WTC11 (cell line): ENCODE data around the gene OR10T2. TPM values are rescaled to one million over a fixed set of nuclear protein-coding genes. Genes with fewer than 3 reads are reported as not detected.

ENCODE experiments used
- ATAC-seq: fragments of 200-7000 bp; cut with Tn5 transposase; 2 replicates; pipeline ENCODE4 v1.10.0; 2021; ENCODE audit warnings: mild to moderate bottlenecking, moderate library complexity
- CTCF ChIA-PET: fragments of 300-600 bp; sonication (Branson Sonifier 250); formaldehyde crosslinking; loops from one replicate; lab custom pipeline; 2021; ENCODE audit warnings: antibody characterized with exemption; lab: Charles Lee
- POLR2A ChIA-PET: fragments of 350-600 bp; sonication (Branson Sonifier 250); formaldehyde crosslinking; loops from one replicate; lab custom pipeline; 2021; ENCODE audit warnings: antibody characterized with exemption; lab: Charles Lee
- DNase-seq: peaks from one replicate; pipeline ENCODE4 v3.0.0; 2021; ENCODE audit warnings: low spot score
- H3K27ac Mint-ChIP-seq: 2 replicates; pipeline ENCODE4 v1.8.0; 2021; ENCODE audit warnings: mixed read lengths
- H3K27me3 Mint-ChIP-seq: 2 replicates; pipeline ENCODE4 v1.8.0; 2021; ENCODE audit warnings: low read depth, mild to moderate bottlenecking, moderate library complexity, mixed read lengths
- H3K36me3 Mint-ChIP-seq: 2 replicates; pipeline ENCODE4 v1.8.0; 2021; ENCODE audit warnings: mixed read lengths
- H3K4me1 Mint-ChIP-seq: 2 replicates; pipeline ENCODE4 v1.8.0; 2022; ENCODE audit warnings: mixed read lengths
- H3K4me3 Mint-ChIP-seq: 2 replicates; pipeline ENCODE4 v1.8.0; 2021; ENCODE audit warnings: mild to moderate bottlenecking, moderate library complexity, mixed read lengths
- H3K9me3 Mint-ChIP-seq: 2 replicates; pipeline ENCODE4 v1.8.0; 2021; ENCODE audit warnings: mixed read lengths
- CREB1 ChIP-seq: sonication (generic); formaldehyde crosslinking; IDR thresholded peaks from 2 replicates; pipeline ENCODE4 v1.8.0; 2023; ENCODE audit warnings: mild to moderate bottlenecking, missing genetic modification reagents
- CTCF ChIP-seq: fragments of 200-600 bp; IDR thresholded peaks from 2 replicates; pipeline ENCODE4 v1.8.0; 2022; ENCODE audit warnings: antibody characterized with exemption
- EMX1 ChIP-seq: fragments of 250-450 bp; sonication (Bioruptor Pico); IDR thresholded peaks from 2 replicates; pipeline ENCODE4 v1.8.0; 2021; ENCODE audit warnings: mild to moderate bottlenecking
- ERG ChIP-seq: fragments of 250-450 bp; sonication (Bioruptor Pico); IDR thresholded peaks from 2 replicates; pipeline ENCODE4 v1.8.0; 2021; ENCODE audit warnings: mild to moderate bottlenecking
- FOXP1 ChIP-seq: sonication (generic); formaldehyde crosslinking; IDR thresholded peaks from 2 replicates; pipeline ENCODE4 v1.8.0; 2022; ENCODE audit warnings: missing genetic modification reagents, mild to moderate bottlenecking, moderate library complexity, borderline replicate concordance
- FOXP4 ChIP-seq: sonication (generic); formaldehyde crosslinking; IDR thresholded peaks from 2 replicates; pipeline ENCODE4 v1.8.0; 2022; ENCODE audit warnings: mild to moderate bottlenecking, missing genetic modification reagents
- GRHL2 ChIP-seq: fragments of 250-450 bp; sonication (Bioruptor Pico); IDR thresholded peaks from 2 replicates; pipeline ENCODE4 v1.8.0; 2022; ENCODE audit warnings: mild to moderate bottlenecking, moderate library complexity; ENCODE audit not compliant: insufficient replicate concordance, severe bottlenecking
- MYBL2 ChIP-seq: sonication (generic); formaldehyde crosslinking; IDR thresholded peaks from 2 replicates; pipeline ENCODE4 v1.8.1; 2023; ENCODE audit warnings: mild to moderate bottlenecking, moderate library complexity, missing genetic modification reagents
- NR1H2 ChIP-seq: sonication (generic); formaldehyde crosslinking; IDR thresholded peaks from 2 replicates; pipeline ENCODE4 v1.9.0; 2021; ENCODE audit warnings: mild to moderate bottlenecking, moderate library complexity, missing genetic modification reagents
- PREB ChIP-seq: sonication (generic); formaldehyde crosslinking; IDR thresholded peaks from 2 replicates; pipeline ENCODE4 v1.8.1; 2022; ENCODE audit warnings: mild to moderate bottlenecking, missing genetic modification reagents, moderate library complexity, borderline replicate concordance
- RELA ChIP-seq: sonication (generic); formaldehyde crosslinking; IDR thresholded peaks from 2 replicates; pipeline ENCODE4 v1.8.1; 2022; ENCODE audit warnings: missing genetic modification reagents, mild to moderate bottlenecking, borderline replicate concordance
- USF2 ChIP-seq: sonication (generic); formaldehyde crosslinking; IDR thresholded peaks from 2 replicates; pipeline ENCODE4 v1.8.1; 2023; ENCODE audit warnings: mild to moderate bottlenecking, missing genetic modification reagents, moderate library complexity
- ZBTB43 ChIP-seq: sonication (generic); formaldehyde crosslinking; IDR thresholded peaks from 2 replicates; pipeline ENCODE4 v1.8.1; 2023; ENCODE audit warnings: mild to moderate bottlenecking, missing genetic modification reagents
- ZNF121 ChIP-seq: sonication (generic); formaldehyde crosslinking; IDR thresholded peaks from 2 replicates; pipeline ENCODE4 v1.8.0; 2023; ENCODE audit warnings: missing genetic modification reagents
- ZNF138 ChIP-seq: sonication (generic); formaldehyde crosslinking; conservative IDR thresholded peaks from 2 replicates; pipeline ENCODE4 v1.8.1; 2022; ENCODE audit warnings: mild to moderate bottlenecking, moderate library complexity, missing genetic modification reagents
- ZNF219 ChIP-seq: sonication (generic); formaldehyde crosslinking; IDR thresholded peaks from 2 replicates; pipeline ENCODE4 v1.8.0; 2023; ENCODE audit warnings: missing genetic modification reagents, mild to moderate bottlenecking, borderline replicate concordance
- ZNF396 ChIP-seq: fragments of 250-450 bp; sonication (Bioruptor Pico); IDR thresholded peaks from 2 replicates; pipeline ENCODE4 v1.8.0; 2021; ENCODE audit warnings: mild to moderate bottlenecking, moderate library complexity, borderline replicate concordance
- ZNF423 ChIP-seq: fragments of 250-450 bp; sonication (Bioruptor Pico); IDR thresholded peaks from 2 replicates; pipeline ENCODE4 v2.1.2; 2022; ENCODE audit warnings: mild to moderate bottlenecking, moderate library complexity
- ZNF671 ChIP-seq: fragments of 250-450 bp; sonication (Bioruptor Pico); IDR thresholded peaks from 2 replicates; pipeline ENCODE4 v1.8.0; 2021; ENCODE audit warnings: mild to moderate bottlenecking
- total RNA-seq: library from RNA; stranded (reverse); gene quantifications from 3 replicates; pipeline ENCODE4 v1.2.3, GENCODE V29; 2021

Gene OR10T2
- total RNA-seq, 1 experiment from 2014 or later = not detected

- Mint-ChIP-seq H3K27ac (no peak overlapping the region), H3K4me1 (no peaks in the 10 kb centered on the region), H3K27me3 (no peaks in the 10 kb centered on the region)
- POLR2A ChIA-PET = no interaction called here
- CTCF ChIA-PET = no interaction called here
- no peak for ATAC-seq
- no peak for TF ChIP-seq CTCF
- no peak for TF ChIP-seq ZNF219 (CRISPR knock-in tag)
- TF ChIP-seq GRHL2 (CRISPR knock-in tag) = no peak
- TF ChIP-seq CREB1 = no peak
- TF ChIP-seq USF2 (CRISPR knock-in tag) = no peak
- TF ChIP-seq FOXP1 = no peak
- TF ChIP-seq ZNF671 = no peak
- no peak for TF ChIP-seq ZBTB43 (CRISPR knock-in tag)
- no peak for TF ChIP-seq RELA (CRISPR knock-in tag)
- no peak for TF ChIP-seq FOXP4 (CRISPR knock-in tag)
- TF ChIP-seq, all 79 proteins: peak for 0
- H3K9me3 Mint-ChIP-seq = peaks cover 9% of the 10 kb centered on the region
- DNase-seq = no peak
- no peaks in the 10 kb centered on the region for H3K36me3 Mint-ChIP-seq
- H3K4me3 Mint-ChIP-seq = no peak overlapping the region
Measured at GRCh38 chr1:158362941-158363340, 36.3 kb downstream of the OR10T2 start.

- H3K27ac Mint-ChIP-seq = no peak overlapping the region
- H3K4me1 Mint-ChIP-seq = peaks cover 2% of the 10 kb centered on the region
- ATAC-seq = no peak
- H3K27me3 Mint-ChIP-seq = no peaks in the 10 kb centered on the region
- H3K9me3 Mint-ChIP-seq = peaks cover 9% of the 10 kb centered on the region
- H3K36me3 Mint-ChIP-seq = no peaks in the 10 kb centered on the region
- no peak for DNase-seq
- CTCF ChIA-PET = no interaction called here
- TF ChIP-seq FOXP1 (no peak), PREB (CRISPR knock-in tag) (no peak)
- POLR2A ChIA-PET = no interaction called here
- H3K4me3 Mint-ChIP-seq = no peak overlapping the region
Measured at GRCh38 chr1:158362482-158362881, 36.8 kb downstream of the OR10T2 start.

GRCh38 chr1:158357441-158357840 is 41.8 kb downstream of the OR10T2 start:
- peak; percentile 55; the same call in 1 of the 2 replicates for ATAC-seq

More at GRCh38 chr1:158357441-158357840, 41.8 kb downstream of the OR10T2 start:
- no peak overlapping the region for H3K4me3 Mint-ChIP-seq
- peak overlapping the region; percentile 11; the same call in 1 of the 2 replicates for H3K27ac Mint-ChIP-seq
- no peaks in the 10 kb centered on the region for H3K27me3 Mint-ChIP-seq
- no peaks in the 10 kb centered on the region for H3K9me3 Mint-ChIP-seq
- H3K36me3 Mint-ChIP-seq = no peaks in the 10 kb centered on the region
- peaks cover 13% of the 10 kb centered on the region for H3K4me1 Mint-ChIP-seq
- DNase-seq = no peak
- ChIA-PET CTCF (no interaction called here), POLR2A (no interaction called here)
- TF ChIP-seq MYBL2 (CRISPR knock-in tag) = no peak
- no peak for TF ChIP-seq EMX1
- no peak for TF ChIP-seq ERG (CRISPR knock-in tag)
- no peak for TF ChIP-seq RELA (CRISPR knock-in tag)
- TF ChIP-seq ZNF219 (CRISPR knock-in tag) = no peak
- no peak for TF ChIP-seq CREB1
- TF ChIP-seq NR1H2 (CRISPR knock-in tag) = no peak
- no peak for TF ChIP-seq ZNF396 (CRISPR knock-in tag)
- TF ChIP-seq ZNF423 (CRISPR knock-in tag) = no peak
- no peak for TF ChIP-seq ZNF121 (CRISPR knock-in tag)
- TF ChIP-seq ZNF138 = no peak
